HFFc6 (cell line): ENCODE data around the gene PIK3R1. TPM values are rescaled to one million over a fixed set of nuclear protein-coding genes. Genes with fewer than 3 reads are reported as not detected.

Source experiments
- DNase-seq: peaks from one replicate; pipeline ENCODE4 v3.0.0-alpha.2; 2018
- H3K27ac Mint-ChIP-seq: 2 replicates; pipeline ENCODE4 v1.8.0; 2020; ENCODE audit warnings: mild to moderate bottlenecking, mixed read lengths
- H3K27me3 Mint-ChIP-seq: 2 replicates; pipeline ENCODE4 v1.8.0; 2021; ENCODE audit warnings: mild to moderate bottlenecking, moderate library complexity, mixed read lengths; ENCODE audit not compliant: insufficient read depth
- H3K36me3 Mint-ChIP-seq: 2 replicates; pipeline ENCODE4 v1.8.0; 2021; ENCODE audit warnings: low read depth, mixed read lengths
- H3K4me1 Mint-ChIP-seq: 2 replicates; pipeline ENCODE4 v1.8.0; 2020; ENCODE audit warnings: low read depth, mixed read lengths
- H3K4me3 Mint-ChIP-seq: 2 replicates; pipeline ENCODE4 v1.8.0; 2020; ENCODE audit warnings: mild to moderate bottlenecking, moderate library complexity, mixed read lengths
- H3K9me3 Mint-ChIP-seq: 2 replicates; pipeline ENCODE4 v1.8.0; 2020; ENCODE audit warnings: mild to moderate bottlenecking, mixed read lengths
- total RNA-seq, 6 experiments: library from RNA; stranded (reverse); fragmentation: NEBNext Ultra II Directional; extraction: Animal tissue kit (Norgen Biotek cat#: 25700); gene quantifications; 2 replicates in 1 of 6; 3 replicates in 5 of 6; pipeline ENCODE4 v1.2.3, GENCODE V29; 2021
- TF ChIP-seq, protein P1 (sequence below): fragments of 200-600 bp; sonication (generic); IDR thresholded peaks from 2 replicates; pipeline ENCODE4 v1.5.0; 2021; ENCODE audit warnings: antibody characterized with exemption, mild to moderate bottlenecking

Gene PIK3R1
- total RNA-seq, 6 experiments from 2014 or later, result 19.6 to 26.4 (median 22.4) TPM

DNA sequence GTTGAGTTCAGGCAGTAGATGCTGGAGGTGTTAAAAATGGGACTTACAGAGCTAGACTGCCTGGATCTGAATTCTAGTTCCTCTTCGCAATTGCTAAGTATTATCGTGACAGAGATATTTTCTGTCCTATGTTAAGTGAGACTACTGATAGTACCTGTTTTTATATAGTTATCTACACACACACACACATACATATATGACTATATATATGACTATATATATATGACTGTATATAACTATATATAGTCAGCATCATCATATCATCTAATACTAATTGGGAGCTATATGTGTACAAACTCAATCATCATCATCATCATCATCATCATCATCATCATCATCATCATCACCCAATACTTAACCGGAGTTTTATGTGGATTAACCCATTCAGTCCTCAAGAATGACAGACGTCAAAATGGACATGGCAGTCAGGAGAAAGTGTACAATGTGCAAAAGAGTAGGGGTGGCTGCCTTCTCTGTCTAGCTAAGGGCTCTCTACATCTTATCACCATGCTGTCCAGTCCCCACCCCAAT lies 7.3 kb downstream of the PIK3R1 start:
- no peaks in the 10 kb centered on the region for H3K9me3 Mint-ChIP-seq
- no peak for DNase-seq
- no peak overlapping the region for H3K4me3 Mint-ChIP-seq
- H3K27me3 Mint-ChIP-seq, result no peaks in the 10 kb centered on the region; the same call in 1 of the 2 replicates
- H3K27ac Mint-ChIP-seq, result no peak overlapping the region; the same call in 1 of the 2 replicates
- TF ChIP-seq, protein P1, sequence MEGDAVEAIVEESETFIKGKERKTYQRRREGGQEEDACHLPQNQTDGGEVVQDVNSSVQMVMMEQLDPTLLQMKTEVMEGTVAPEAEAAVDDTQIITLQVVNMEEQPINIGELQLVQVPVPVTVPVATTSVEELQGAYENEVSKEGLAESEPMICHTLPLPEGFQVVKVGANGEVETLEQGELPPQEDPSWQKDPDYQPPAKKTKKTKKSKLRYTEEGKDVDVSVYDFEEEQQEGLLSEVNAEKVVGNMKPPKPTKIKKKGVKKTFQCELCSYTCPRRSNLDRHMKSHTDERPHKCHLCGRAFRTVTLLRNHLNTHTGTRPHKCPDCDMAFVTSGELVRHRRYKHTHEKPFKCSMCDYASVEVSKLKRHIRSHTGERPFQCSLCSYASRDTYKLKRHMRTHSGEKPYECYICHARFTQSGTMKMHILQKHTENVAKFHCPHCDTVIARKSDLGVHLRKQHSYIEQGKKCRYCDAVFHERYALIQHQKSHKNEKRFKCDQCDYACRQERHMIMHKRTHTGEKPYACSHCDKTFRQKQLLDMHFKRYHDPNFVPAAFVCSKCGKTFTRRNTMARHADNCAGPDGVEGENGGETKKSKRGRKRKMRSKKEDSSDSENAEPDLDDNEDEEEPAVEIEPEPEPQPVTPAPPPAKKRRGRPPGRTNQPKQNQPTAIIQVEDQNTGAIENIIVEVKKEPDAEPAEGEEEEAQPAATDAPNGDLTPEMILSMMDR, result no peak
- H3K4me1 Mint-ChIP-seq, result peaks cover 61% of the 10 kb centered on the region
- peaks cover 18% of the 10 kb centered on the region for H3K36me3 Mint-ChIP-seq

DNA sequence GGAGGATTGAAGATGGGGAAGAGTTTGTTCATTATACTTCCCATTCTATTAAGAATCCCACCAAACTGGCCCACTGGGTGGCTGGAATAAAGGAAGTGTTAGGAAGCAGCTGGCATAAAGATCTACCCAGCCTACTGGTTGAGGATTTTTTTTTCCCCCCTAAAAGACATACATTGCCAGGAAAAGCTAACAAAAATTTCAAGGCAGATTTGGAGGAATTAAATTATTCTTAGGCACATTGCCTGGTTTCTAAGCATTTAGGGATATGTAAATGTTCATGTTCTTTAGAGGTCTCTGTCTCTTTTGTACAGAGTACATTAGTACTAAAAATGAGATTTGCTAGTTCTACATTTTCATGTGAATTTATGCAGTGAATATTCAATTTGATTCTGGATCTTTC lies 8.3 kb downstream of the PIK3R1 start:
- H3K4me3 Mint-ChIP-seq, result no peak overlapping the region
- no peaks in the 10 kb centered on the region for H3K9me3 Mint-ChIP-seq
- peaks cover 51% of the 10 kb centered on the region for H3K4me1 Mint-ChIP-seq
- H3K36me3 Mint-ChIP-seq, result peaks cover 20% of the 10 kb centered on the region
- no peaks in the 10 kb centered on the region; the same call in 1 of the 2 replicates for H3K27me3 Mint-ChIP-seq
- no peak overlapping the region for H3K27ac Mint-ChIP-seq
- no peak for DNase-seq
- TF ChIP-seq, protein P1, result no peak

DNA sequence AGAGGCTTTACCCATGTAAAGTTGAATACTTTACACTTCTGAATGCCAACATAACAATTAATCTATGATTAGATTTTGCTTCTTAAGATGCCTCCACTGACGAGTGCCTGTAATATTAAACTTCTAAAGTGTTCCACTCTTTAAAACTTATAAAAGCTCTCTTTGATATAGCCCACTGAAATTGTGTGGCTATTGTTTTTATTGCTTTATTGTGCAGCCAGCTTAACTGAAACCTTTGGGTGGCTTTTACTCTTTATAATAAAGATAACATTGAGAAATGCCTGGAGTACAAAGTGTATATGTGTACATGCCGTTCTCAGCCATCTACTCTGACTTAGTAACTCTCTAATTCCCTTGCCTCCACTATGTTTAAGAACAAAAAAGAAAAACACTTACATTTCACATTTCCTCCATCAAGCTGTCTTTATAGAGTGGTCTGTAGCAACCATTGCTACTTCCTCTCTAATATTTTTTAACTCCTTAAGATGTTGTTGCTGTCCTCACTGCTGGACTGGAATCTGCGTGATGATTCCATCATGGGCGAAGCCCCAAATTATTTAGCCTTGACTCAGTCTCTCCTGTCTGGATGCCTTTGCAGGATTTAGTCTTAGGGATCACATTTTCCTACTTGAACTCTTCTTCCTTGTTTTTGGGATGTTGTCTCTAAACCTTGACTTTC lies 9.1 kb downstream of the PIK3R1 start:
- no peaks in the 10 kb centered on the region; the same call in 1 of the 2 replicates for H3K27me3 Mint-ChIP-seq
- TF ChIP-seq, protein P1, result no peak
- H3K27ac Mint-ChIP-seq, result peak overlapping the region; percentile 77
- H3K4me3 Mint-ChIP-seq, result peak overlapping the region; percentile 62
- H3K9me3 Mint-ChIP-seq, result no peaks in the 10 kb centered on the region
- peaks cover 20% of the 10 kb centered on the region for H3K36me3 Mint-ChIP-seq
- peak; percentile 46 for DNase-seq
- H3K4me1 Mint-ChIP-seq, result peaks cover 49% of the 10 kb centered on the region

DNA sequence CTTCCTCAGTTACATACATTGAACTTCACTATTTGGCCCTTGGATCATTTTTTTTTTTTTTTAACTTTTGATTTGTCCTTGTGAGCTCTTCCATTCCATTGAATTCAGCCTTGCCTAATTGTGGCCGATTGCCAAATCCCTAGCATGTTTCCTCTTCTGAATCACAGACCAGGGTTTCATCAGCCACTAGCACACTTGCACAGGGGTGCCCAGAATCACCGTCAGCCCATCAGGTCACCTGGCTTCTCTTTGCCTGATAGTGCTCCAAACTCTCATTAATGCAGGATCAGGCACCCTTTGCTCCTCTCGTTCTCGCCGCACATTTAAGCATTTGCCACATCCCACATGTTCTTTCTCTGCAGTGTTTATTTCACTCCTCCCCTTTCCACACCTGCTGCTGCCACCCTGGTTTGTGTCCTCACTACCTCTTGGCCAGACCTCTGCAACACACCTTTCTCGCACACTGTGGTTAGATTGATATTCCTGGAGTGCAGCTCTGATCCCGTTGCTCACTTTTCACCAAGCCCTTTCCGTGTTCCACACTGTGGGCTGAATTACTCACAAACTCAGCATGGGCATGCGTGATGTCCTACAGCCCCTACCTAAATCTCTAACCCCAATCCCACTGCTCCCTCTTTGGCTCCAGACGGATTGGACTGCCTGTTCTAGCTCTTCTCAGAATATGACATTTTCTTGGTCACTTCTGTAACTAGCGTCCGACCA lies 9.8 kb downstream of the PIK3R1 start:
- peak overlapping the region; percentile 62 for H3K4me3 Mint-ChIP-seq
- H3K9me3 Mint-ChIP-seq, result no peaks in the 10 kb centered on the region
- H3K36me3 Mint-ChIP-seq, result peaks cover 19% of the 10 kb centered on the region
- peak overlapping the region; percentile 77 for H3K27ac Mint-ChIP-seq
- TF ChIP-seq, protein P1, result no peak
- DNase-seq, result peak; percentile 84
- H3K4me1 Mint-ChIP-seq, result peaks cover 54% of the 10 kb centered on the region
- no peaks in the 10 kb centered on the region; the same call in 1 of the 2 replicates for H3K27me3 Mint-ChIP-seq

DNA sequence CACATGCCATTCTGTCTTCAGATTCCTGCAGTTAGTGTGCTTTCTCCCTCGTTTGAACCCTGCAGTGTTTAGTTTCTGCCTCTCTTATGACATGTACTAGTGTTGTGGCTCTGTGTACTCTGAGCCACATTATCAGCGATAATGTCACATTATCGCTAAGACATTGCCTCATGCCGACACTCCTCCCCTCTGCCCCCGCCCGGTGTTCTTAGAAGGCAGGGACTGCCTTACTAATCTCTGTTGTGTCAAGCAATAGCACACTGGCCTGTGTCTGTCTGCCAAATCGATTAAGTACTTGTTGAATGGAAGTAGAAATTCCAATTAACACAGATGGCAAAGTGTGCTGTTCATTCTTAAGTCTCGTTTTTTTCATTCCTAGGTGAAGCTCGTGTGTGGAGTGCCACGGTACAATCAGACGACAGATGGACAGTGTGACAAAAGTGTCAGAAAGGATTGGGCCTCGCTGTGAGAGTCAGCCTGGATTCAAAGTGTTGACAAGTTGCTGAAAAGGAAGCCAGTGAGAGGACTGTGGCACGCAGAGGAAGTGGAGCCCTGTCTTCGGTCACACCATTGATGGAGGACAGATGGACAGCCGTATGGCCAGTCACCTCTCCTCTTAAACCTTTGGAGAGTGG lies 10.5 kb downstream of the PIK3R1 start:
- DNase-seq, result no peak
- Mint-ChIP-seq H3K4me3 (peak overlapping the region; percentile 62), H3K36me3 (peaks cover 15% of the 10 kb centered on the region), H3K27me3 (no peaks in the 10 kb centered on the region; the same call in 1 of the 2 replicates), H3K4me1 (peaks cover 60% of the 10 kb centered on the region), H3K9me3 (no peaks in the 10 kb centered on the region), H3K27ac (peak overlapping the region; percentile 77)
- TF ChIP-seq, protein P1, result no peak
